IPS-11a (cell line): ENCODE results near the gene THBS3.
"Not testable (repeated sequence)": the region's sequence is repeated elsewhere in the genome, so short reads cannot be mapped to it uniquely, and the experiment has no call there.

ENCODE experiments used
- H3K4me3 ChIP-seq: one replicate; pipeline ENCODE4 v1.5.1; 2013; ENCODE audit warnings: low read depth, low read length, control low read depth

The THBS3 gene

GRCh38 chr1:155175281-155175926 is 32.3 kb downstream of the THBS3 start:
- peak overlapping the region; percentile 80 for H3K4me3 ChIP-seq

- peak overlapping the region; percentile 80 for H3K4me3 ChIP-seq
Observed at GRCh38 chr1:155174324-155175280, 33.1 kb downstream of the THBS3 start.

GRCh38 chr1:155173478-155174323 is 34.0 kb downstream of the THBS3 start, which contains the start of gene TRIM46:
Gene TRIM46, plus strand, starts transcription at chr1:155173849. Its CDS starts 118 bp downstream, at chr1:155173967.
- peak within 1 kb of the TSS; percentile 80 for H3K4me3 ChIP-seq

- peak within 1 kb of the TSS; percentile 80 for H3K4me3 ChIP-seq
Observed at GRCh38 chr1:155172732-155173477, 34.8 kb downstream of the THBS3 start, which contains the start of gene KRTCAP2. Gene KRTCAP2, minus strand, starts transcription at chr1:155173304. Its CDS starts 80 bp downstream, at chr1:155173224.

GRCh38 chr1:155171836-155172731 is 35.6 kb downstream of the THBS3 start:
- H3K4me3 ChIP-seq = peak overlapping the region; percentile 80

GRCh38 chr1:155170806-155171205 is 36.9 kb downstream of the THBS3 start:
- H3K4me3 ChIP-seq = no peak overlapping the region

GRCh38 chr1:155170101-155170785 is 37.5 kb downstream of the THBS3 start:
- H3K4me3 ChIP-seq = no peak overlapping the region

- H3K4me3 ChIP-seq = no peak overlapping the region
Observed at GRCh38 chr1:155169541-155169940, 38.2 kb downstream of the THBS3 start.

GRCh38 chr1:155168456-155169210 is 39.1 kb downstream of the THBS3 start:
- no peak overlapping the region for H3K4me3 ChIP-seq

GRCh38 chr1:155168105-155168445 is 39.6 kb downstream of the THBS3 start:
- not testable (repeated sequence) for H3K4me3 ChIP-seq

- peak overlapping the region; percentile 35 for H3K4me3 ChIP-seq
Observed at GRCh38 chr1:155167166-155168104, 40.3 kb downstream of the THBS3 start.

GRCh38 chr1:155166471-155167165 is 41.1 kb downstream of the THBS3 start:
- peak overlapping the region; percentile 24 for H3K4me3 ChIP-seq

GRCh38 chr1:155166051-155166470 is 41.6 kb downstream of the THBS3 start:
- no peak overlapping the region for H3K4me3 ChIP-seq

- H3K4me3 ChIP-seq = not testable (repeated sequence)
Observed at GRCh38 chr1:155164625-155165024, 43.1 kb downstream of the THBS3 start.

- H3K4me3 ChIP-seq = not testable (repeated sequence)
Observed at GRCh38 chr1:155163785-155164184, 43.9 kb downstream of the THBS3 start.

GRCh38 chr1:155162631-155163030 is 45.1 kb downstream of the THBS3 start:
- not testable (repeated sequence) for H3K4me3 ChIP-seq
